Measurements from ENCODE around the gene GREM1. TPM values are rescaled to one million over a fixed set of nuclear protein-coding genes. Genes with fewer than 3 reads are reported as not detected.

Gene GREM1
- total and polyA plus RNA-seq, 5 experiments from 2014 or later, result not detected

DNA sequence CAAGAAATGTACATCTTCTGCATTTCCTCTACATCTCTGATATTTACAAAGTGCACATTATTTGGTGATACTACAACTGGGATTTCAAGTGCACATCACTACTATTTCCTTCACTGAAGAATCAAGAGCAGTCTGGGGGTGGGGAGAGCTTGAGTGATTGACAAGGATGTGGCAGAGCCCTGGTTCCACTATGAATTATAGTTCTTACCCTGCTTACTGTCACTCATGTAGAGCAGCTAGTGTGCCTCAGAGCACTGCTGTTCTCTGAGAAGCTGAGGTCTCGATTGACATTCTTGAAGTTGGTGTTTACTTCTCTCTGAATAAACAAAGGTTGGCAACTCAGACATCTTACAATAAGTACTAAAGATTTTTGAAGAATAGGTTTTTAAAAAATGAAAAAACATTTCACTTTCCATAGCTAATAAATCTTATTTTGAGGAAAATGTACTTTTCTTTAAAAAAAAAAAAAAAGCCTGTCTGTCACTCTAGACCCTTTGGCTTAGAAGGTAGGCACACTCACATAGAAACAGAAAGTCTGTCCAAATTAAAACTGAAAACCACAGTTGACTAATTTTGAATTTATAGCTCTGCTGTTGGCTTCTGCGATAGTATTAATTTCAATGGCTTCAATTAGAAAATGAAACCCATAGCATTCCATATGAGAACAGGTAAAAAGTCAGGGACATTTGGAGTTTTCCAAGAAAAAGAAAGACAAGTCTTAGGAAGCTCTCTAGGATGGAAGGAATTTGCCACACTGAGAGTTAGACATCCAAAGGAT is 5.6 kb downstream of the GREM1 start:
- DNase-seq (no peak), ATAC-seq (no peak)
- Mint-ChIP-seq H3K4me1 (peaks cover 2 to 12% (median 7%) of the 10 kb centered on the region in 4 donors), H3K4me3 (no peak overlapping the region), H3K27ac (no peak overlapping the region), H3K9me3 (peaks cover 0 to 14% (median 7%) of the 10 kb centered on the region in 9 donors), H3K36me3 (no peaks in the 10 kb centered on the region), H3K27me3 (peaks cover 12 to 70% (median 56%) of the 10 kb centered on the region in 5 donors)
- POLR2A ChIA-PET, result no interaction called here

DNA sequence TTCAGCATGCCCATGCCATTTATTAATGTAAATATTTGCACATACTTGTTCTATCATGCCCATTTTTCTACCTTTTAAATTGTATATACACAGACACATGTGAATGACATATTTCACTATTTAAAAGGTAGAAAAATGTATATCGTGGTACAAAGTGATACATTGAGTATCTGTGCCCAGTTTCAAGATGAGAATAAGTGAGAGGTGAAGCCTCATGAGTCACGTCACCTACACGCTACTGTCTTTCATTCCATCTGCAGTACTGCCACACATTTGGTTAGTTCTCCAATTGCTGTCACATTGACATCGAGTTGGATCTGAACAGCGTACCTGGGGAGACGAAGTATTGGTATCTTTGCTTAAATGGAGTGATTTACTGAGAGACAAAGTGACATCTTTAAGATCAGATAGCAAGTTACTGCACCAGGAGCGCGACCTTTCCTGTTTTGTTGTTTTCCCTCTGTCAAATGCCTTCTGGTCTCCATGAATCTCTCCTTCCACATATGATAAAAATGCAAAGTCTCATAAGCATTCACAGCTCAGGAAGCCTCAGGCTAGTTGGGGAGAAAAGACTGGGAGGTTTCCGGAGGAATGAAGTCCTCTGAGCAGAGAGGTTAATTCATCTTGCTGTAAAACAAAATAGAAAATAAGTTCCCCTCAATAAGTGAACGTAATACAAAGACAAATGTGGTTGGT is 12.0 kb downstream of the GREM1 start:
- H3K36me3 Mint-ChIP-seq, result peaks cover 0 to 8% (median 0%) of the 10 kb centered on the region in 3 donors
- H3K27me3 Mint-ChIP-seq, result peaks cover 25 to 80% (median 45%) of the 10 kb centered on the region in 5 donors
- no peak overlapping the region for H3K27ac Mint-ChIP-seq
- POLR2A ChIA-PET, result no interaction called here
- peaks cover 0 to 14% (median 9%) of the 10 kb centered on the region in 9 donors for H3K9me3 Mint-ChIP-seq
- ATAC-seq, result no peak
- no peaks in the 10 kb centered on the region for H3K4me1 Mint-ChIP-seq
- no peak for DNase-seq
- no peak overlapping the region for H3K4me3 Mint-ChIP-seq

DNA sequence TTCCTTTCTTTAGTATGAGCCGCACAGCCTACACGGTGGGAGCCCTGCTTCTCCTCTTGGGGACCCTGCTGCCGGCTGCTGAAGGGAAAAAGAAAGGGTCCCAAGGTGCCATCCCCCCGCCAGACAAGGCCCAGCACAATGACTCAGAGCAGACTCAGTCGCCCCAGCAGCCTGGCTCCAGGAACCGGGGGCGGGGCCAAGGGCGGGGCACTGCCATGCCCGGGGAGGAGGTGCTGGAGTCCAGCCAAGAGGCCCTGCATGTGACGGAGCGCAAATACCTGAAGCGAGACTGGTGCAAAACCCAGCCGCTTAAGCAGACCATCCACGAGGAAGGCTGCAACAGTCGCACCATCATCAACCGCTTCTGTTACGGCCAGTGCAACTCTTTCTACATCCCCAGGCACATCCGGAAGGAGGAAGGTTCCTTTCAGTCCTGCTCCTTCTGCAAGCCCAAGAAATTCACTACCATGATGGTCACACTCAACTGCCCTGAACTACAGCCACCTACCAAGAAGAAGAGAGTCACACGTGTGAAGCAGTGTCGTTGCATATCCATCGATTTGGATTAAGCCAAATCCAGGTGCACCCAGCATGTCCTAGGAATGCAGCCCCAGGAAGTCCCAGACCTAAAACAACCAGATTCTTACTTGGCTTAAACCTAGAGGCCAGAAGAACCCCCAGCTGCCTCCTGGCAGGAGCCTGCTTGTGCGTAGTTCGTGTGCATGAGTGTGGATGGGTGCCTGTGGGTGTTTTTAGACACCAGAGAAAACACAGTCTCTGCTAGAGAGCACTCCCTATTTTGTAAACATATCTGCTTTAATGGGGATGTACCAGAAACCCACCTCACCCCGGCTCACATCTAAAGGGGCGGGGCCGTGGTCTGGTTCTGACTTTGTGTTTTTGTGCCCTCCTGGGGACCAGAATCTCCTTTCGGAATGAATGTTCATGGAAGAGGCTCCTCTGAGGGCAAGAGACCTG is 13.2 kb downstream of the GREM1 start:
- Mint-ChIP-seq H3K4me1 (no peaks in the 10 kb centered on the region), H3K27me3 (peaks cover 26 to 80% (median 38%) of the 10 kb centered on the region in 5 donors), H3K36me3 (peaks cover 0 to 8% (median 0%) of the 10 kb centered on the region in 3 donors), H3K27ac (no peak overlapping the region), H3K9me3 (peaks cover 0 to 12% (median 8%) of the 10 kb centered on the region in 9 donors), H3K4me3 (no peak overlapping the region)
- POLR2A ChIA-PET, result no interaction called here
- DNase-seq (peak in 2 of 10 donors; percentile 9 to 13), ATAC-seq (no peak)

DNA sequence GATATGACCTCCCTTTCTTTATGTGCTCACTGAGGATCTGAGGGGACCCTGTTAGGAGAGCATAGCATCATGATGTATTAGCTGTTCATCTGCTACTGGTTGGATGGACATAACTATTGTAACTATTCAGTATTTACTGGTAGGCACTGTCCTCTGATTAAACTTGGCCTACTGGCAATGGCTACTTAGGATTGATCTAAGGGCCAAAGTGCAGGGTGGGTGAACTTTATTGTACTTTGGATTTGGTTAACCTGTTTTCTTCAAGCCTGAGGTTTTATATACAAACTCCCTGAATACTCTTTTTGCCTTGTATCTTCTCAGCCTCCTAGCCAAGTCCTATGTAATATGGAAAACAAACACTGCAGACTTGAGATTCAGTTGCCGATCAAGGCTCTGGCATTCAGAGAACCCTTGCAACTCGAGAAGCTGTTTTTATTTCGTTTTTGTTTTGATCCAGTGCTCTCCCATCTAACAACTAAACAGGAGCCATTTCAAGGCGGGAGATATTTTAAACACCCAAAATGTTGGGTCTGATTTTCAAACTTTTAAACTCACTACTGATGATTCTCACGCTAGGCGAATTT is 14.9 kb downstream of the GREM1 start:
- no peak for DNase-seq
- Mint-ChIP-seq H3K9me3 (peaks cover 0 to 10% (median 3%) of the 10 kb centered on the region in 9 donors), H3K36me3 (peaks cover 0 to 8% (median 0%) of the 10 kb centered on the region in 3 donors), H3K4me1 (no peaks in the 10 kb centered on the region), H3K27ac (no peak overlapping the region), H3K4me3 (no peak overlapping the region), H3K27me3 (peaks cover 23 to 76% (median 38%) of the 10 kb centered on the region in 5 donors)
- POLR2A ChIA-PET, result no interaction called here
- ATAC-seq, result no peak

GRCh38 chr15:32733281-32733680 is 15.5 kb downstream of the GREM1 start:
- H3K36me3 Mint-ChIP-seq, result peaks cover 0 to 8% (median 0%) of the 10 kb centered on the region in 3 donors
- DNase-seq, result no peak
- POLR2A ChIA-PET, result no interaction called here
- H3K27ac Mint-ChIP-seq, result no peak overlapping the region
- H3K9me3 Mint-ChIP-seq, result peaks cover 0 to 6% (median 0%) of the 10 kb centered on the region in 9 donors
- ATAC-seq, result no peak
- H3K4me3 Mint-ChIP-seq, result no peak overlapping the region
- H3K4me1 Mint-ChIP-seq, result no peaks in the 10 kb centered on the region
- H3K27me3 Mint-ChIP-seq, result peaks cover 20 to 76% (median 35%) of the 10 kb centered on the region in 5 donors

GRCh38 chr15:32735989-32736700 is 18.3 kb downstream of the GREM1 start:
- POLR2A ChIA-PET, result no interaction called here
- DNase-seq (no peak), ATAC-seq (no peak)

DNA sequence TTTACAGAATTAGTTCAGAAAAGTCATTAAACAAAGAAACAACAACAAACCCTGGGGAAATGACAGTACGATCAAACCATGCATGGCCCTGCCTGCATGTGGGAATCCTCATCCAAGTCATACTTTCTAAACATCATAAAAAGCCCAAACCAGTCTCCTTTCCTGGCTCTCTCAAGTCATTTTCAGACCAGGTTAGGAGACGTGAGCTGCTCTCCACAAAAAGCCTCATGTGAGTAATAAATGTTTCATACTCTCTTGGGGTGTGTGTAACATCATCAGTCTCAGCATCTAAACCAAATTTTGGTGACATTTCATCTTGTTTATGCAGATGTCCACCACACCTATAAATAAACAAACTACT is 18.9 kb downstream of the GREM1 start:
- Mint-ChIP-seq H3K27ac (no peak overlapping the region), H3K36me3 (peaks cover 0 to 13% (median 0%) of the 10 kb centered on the region in 3 donors), H3K4me3 (no peak overlapping the region), H3K4me1 (no peaks in the 10 kb centered on the region), H3K27me3 (peaks cover 13 to 48% (median 16%) of the 10 kb centered on the region in 5 donors), H3K9me3 (peaks cover 2 to 20% (median 13%) of the 10 kb centered on the region in 9 donors)
- POLR2A ChIA-PET, result no interaction called here
- ATAC-seq (no peak), DNase-seq (no peak)

More at GRCh38 chr15:32735989-32736700, 18.3 kb downstream of the GREM1 start:
- peaks cover 13 to 53% (median 18%) of the 10 kb centered on the region in 5 donors for H3K27me3 Mint-ChIP-seq
- no peaks in the 10 kb centered on the region for H3K4me1 Mint-ChIP-seq
- H3K27ac Mint-ChIP-seq, result no peak overlapping the region
- H3K9me3 Mint-ChIP-seq, result peaks cover 2 to 16% (median 13%) of the 10 kb centered on the region in 9 donors
- H3K4me3 Mint-ChIP-seq, result no peak overlapping the region
- H3K36me3 Mint-ChIP-seq, result peaks cover 0 to 13% (median 0%) of the 10 kb centered on the region in 3 donors

GRCh38 chr15:32737304-32737703 is 19.5 kb downstream of the GREM1 start:
- DNase-seq (no peak), ATAC-seq (no peak)
- Mint-ChIP-seq H3K4me3 (no peak overlapping the region), H3K36me3 (peaks cover 0 to 13% (median 0%) of the 10 kb centered on the region in 3 donors), H3K27me3 (peaks cover 12 to 45% (median 17%) of the 10 kb centered on the region in 5 donors), H3K9me3 (peaks cover 2 to 20% (median 14%) of the 10 kb centered on the region in 9 donors), H3K4me1 (no peaks in the 10 kb centered on the region), H3K27ac (no peak overlapping the region)
- POLR2A ChIA-PET, result no interaction called here

- peaks cover 0 to 13% (median 0%) of the 10 kb centered on the region in 3 donors for H3K36me3 Mint-ChIP-seq
- POLR2A ChIA-PET, result no interaction called here
- no peak for ATAC-seq
- peaks cover 7 to 39% (median 18%) of the 10 kb centered on the region in 5 donors for H3K27me3 Mint-ChIP-seq
- H3K27ac Mint-ChIP-seq, result no peak overlapping the region
- peaks cover 2 to 20% (median 14%) of the 10 kb centered on the region in 9 donors for H3K9me3 Mint-ChIP-seq
- no peak overlapping the region for H3K4me3 Mint-ChIP-seq
- DNase-seq, result no peak
- H3K4me1 Mint-ChIP-seq, result no peaks in the 10 kb centered on the region
Observed at GRCh38 chr15:32738666-32739065, 20.9 kb downstream of the GREM1 start.

DNA sequence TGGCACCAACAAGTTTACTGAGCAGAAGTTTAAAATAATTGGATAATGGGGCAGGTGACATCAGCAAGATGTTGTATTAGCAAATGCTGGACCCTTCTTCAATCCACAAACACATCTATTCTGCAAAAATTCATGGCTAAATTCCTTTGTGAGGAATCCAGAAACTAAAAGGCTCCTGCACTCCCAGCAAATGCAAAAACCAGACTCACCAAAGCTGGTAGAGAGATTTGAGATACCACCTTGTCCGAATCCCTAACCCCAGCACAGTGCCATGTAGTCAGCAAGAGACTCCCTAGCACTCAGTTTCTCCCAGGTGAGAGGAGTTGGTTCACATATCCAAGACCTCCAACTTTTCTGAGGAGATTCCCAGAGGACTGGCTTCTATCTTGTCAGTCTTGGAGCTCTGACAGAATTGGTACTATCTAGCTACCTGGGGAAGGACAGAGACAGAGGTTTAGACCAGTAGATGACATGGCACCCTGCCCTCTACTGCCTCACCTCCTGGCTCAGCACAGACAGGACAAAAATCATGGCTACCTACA is 21.8 kb downstream of the GREM1 start:
- no peak for DNase-seq
- POLR2A ChIA-PET, result no interaction called here
- Mint-ChIP-seq H3K36me3 (peaks cover 0 to 13% (median 0%) of the 10 kb centered on the region in 3 donors), H3K9me3 (peaks cover 2 to 20% (median 12%) of the 10 kb centered on the region in 9 donors), H3K4me3 (no peak overlapping the region), H3K27me3 (peaks cover 7 to 30% (median 15%) of the 10 kb centered on the region in 5 donors), H3K4me1 (no peaks in the 10 kb centered on the region), H3K27ac (no peak overlapping the region)
- no peak for ATAC-seq

DNA sequence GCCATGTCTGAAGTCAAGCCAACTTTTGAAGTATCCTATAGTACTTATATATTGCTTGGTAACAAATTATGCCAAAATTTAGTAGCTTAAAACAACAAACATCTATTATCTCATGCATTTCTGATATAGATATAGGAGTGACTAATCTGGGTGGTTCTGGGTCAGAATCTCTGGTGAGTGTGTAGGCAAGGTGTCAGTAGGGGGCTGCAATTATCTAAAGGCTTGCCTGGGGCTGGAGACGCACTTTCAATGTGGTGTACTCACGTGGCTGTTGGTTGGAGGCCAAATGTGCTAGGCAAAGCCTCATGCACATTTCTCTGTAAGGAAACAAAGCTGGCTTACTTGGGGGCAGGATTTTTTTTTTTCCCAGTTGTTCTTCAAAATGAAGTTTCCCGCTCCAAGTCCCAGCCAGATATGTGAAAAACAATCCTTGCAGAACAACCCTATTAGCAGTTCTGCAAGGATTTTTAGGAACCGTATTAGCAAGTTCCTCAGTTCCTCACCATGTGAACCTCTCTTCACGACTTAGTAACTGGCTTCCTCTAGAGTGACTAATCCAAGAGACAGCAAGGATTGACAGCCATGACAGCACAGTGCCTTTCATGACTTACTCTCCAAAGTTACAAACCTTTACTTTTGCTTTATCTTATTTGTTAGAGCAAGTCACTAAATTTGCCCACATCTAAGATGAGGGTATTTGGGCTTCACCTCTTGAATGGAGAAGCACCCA is 25.8 kb downstream of the GREM1 start:
- H3K36me3 Mint-ChIP-seq, result peaks cover 0 to 13% (median 0%) of the 10 kb centered on the region in 3 donors
- H3K27ac Mint-ChIP-seq, result no peak overlapping the region
- no peaks in the 10 kb centered on the region for H3K4me1 Mint-ChIP-seq
- POLR2A ChIA-PET, result no interaction called here
- no peak overlapping the region for H3K4me3 Mint-ChIP-seq
- peaks cover 2 to 20% (median 11%) of the 10 kb centered on the region in 9 donors for H3K9me3 Mint-ChIP-seq
- ATAC-seq, result no peak
- peaks cover 6 to 31% (median 9%) of the 10 kb centered on the region in 5 donors for H3K27me3 Mint-ChIP-seq
- DNase-seq, result no peak
